Renal cortex interstitium (tissue), 11 donors: ENCODE data around the gene SLC20A1. TPM values are rescaled to one million over a fixed set of nuclear protein-coding genes. Genes with fewer than 3 reads are reported as not detected.
"Not testable (repeated sequence)": the region's sequence is repeated elsewhere in the genome, so short reads cannot be mapped to it uniquely, and the experiment has no call there.

Source experiments
- DNase-seq, 11 donors: peaks; one replicate each; pipeline ENCODE4 v3.0.0-alpha.2; 2013; ENCODE audit warnings: low read depth in 9 of 11, low spot score in 4 of 11; ENCODE audit errors: extremely low read depth in 1 of 11
- polyA plus RNA-seq, 3 donors: library from polyadenylated mRNA; unstranded; fragments of 120-200 nt; gene quantifications; one replicate each; pipeline ENCODE4 v1.2.1, GENCODE V29; 2013; ENCODE audit not compliant: insufficient read length in 3 of 3

SLC20A1 gene
- polyA plus RNA-seq, 3 donors: 40.7 to 49.8 (median 47.6) TPM

- not testable (repeated sequence) for DNase-seq
Observed at GRCh38 chr2:112667540-112667939, 21.8 kb downstream of the SLC20A1 start.

GRCh38 chr2:112669667-112670066 is 23.9 kb downstream of the SLC20A1 start:
- DNase-seq: no peak

DNA sequence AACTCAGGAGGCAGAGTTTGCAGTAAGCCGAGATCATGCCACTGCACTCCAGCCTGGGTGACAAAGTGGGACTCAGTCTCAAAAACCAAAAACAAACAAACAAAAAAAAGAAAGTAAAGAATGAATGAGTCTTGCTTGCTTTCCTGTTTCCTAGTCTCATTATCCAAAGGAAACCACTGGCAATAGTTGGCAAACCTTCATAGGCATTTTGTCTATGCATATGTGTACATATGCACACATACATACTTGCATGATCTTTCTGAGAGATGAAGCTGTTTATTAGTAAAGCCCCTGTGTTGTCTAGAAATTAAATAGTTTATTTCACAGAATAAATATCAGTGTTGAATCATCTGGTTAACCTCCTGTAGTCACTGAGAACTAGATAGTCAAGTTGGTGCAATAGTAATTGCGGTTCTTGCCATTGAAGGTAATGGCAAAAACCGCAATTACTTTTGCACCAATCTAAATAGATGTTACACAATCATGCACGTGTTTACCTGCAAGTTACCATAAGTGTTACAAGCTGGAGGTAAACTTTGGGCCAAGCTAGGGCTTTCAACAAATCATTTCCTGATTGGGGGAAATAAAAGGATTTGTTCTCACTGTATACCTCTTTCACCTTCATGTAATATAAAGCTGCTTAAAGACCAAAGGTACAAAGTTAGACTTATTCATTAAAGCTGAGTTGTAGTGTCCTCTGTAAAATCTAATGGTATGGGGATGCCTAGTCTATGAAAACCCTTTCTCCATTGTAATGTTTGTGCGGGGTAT is 24.7 kb downstream of the SLC20A1 start:
- DNase-seq: no peak

- DNase-seq: no peak
Observed at GRCh38 chr2:112671801-112672200, 26.1 kb downstream of the SLC20A1 start.

DNA sequence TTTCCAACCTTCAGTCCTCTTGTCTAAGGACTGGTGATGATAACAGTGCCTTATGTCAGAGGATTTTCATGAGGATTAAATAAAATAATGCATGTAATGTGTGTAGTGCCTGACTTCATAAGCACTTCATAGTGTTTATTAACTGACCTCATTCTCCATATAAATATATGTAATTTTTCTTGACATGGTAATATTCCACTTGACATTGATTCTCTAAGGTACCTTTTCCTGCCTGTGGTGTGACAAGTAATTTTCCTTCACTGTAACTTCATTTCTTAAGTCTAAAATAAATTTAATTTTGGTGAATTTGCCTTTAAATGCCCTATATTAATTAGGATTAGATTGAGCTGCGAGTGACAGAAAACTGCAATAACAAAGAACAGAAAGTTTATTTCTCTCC is 27.3 kb downstream of the SLC20A1 start:
- DNase-seq: no peak

DNA sequence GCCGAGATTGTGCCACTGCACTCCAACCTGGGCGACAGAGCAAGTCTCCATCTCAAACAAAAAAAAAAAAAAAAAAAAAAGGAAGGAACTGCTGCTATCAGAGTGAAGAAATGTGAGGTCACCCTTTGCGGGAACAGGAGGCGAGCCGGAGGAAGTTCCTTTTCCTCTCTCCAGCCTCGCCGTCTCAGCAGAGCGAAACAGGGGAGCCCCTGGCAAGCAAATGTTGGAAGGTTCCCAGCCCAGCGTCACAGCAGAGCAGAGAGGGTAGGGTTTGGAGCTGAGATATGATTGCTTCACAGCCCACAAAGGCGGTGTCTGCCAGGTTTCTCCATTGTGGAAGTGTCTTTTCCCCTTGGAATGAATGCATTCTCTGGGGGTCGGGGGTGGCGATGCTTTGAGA is 28.5 kb downstream of the SLC20A1 start:
- peak in 1 of 11 donors; percentile 5 for DNase-seq

GRCh38 chr2:112679484-112679883 is 33.7 kb downstream of the SLC20A1 start:
- no peak for DNase-seq

- DNase-seq: no peak
Observed at GRCh38 chr2:112680666-112681101, 34.9 kb downstream of the SLC20A1 start.

GRCh38 chr2:112682101-112682500 is 36.4 kb downstream of the SLC20A1 start:
- DNase-seq: no peak

DNA sequence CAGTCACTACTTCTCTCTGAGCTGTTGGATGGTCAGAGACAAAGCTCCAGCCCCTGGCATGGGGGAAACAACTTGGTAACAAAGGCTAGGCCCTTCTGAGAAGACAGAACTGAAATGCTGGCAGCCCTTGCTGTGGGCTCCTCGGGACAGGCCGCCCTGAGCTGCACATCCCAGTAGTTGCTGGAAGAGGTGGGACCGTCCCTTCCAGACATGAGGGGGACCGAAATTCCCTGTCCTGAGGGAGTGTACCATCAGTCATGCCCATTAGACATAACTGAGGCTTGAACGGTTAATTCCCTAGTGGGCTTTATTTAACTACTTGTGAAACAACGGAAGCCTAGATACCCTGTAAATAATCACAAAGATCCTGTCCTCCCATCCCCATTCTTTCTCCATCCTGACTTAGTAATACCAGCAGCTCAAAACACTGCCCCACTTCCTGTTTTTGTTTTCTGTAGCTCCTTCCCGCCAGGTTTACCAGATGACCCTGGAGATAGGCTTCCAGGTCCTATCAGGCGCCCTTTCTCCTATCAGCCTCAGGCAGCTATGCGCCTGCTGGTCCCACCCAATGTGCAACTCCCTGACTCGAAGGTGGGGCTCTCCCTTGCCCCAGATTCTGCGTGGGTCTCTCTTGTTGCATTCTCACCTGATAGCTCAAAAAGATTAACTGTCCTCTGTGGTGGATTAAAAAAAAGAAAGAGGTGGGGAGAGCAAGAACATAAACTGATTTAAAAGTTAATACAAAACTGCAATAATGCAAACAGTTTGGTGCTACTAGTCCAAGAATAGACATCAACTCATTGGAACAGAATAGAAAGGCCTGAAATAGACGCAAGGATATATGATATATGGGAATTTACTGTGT is 38.0 kb downstream of the SLC20A1 start:
- DNase-seq: no peak

- DNase-seq: no peak
Observed at GRCh38 chr2:112684415-112684775, 38.7 kb downstream of the SLC20A1 start.

DNA sequence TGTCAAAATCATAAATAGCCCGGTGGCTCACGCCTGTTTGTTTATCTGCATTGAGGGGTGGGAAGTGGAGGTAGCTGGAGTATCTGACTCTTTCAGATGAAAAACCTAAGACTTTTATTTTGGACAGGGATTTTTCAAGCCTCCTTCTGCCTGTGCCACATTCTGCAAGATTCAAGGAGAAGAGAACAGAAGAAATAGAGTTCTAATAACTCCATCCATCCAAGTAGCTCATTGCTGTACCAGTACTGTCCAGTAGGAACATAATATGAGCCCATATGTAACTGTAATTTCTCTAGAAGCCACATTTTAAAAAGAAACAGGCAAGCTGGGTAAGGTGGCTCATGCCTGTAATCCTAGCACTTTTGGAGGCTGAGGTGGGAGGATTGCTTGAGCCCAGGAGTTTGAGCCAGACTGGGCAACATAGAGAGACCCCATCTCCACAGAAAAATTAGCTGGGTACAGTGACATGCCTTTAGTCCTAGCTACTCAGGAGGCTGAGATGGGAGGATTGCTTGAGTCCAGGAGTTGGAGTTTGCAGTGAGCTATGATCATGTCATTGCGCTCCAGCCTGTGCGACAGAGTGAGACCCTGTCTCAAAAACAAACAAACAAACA is 39.6 kb downstream of the SLC20A1 start:
- no peak for DNase-seq

DNA sequence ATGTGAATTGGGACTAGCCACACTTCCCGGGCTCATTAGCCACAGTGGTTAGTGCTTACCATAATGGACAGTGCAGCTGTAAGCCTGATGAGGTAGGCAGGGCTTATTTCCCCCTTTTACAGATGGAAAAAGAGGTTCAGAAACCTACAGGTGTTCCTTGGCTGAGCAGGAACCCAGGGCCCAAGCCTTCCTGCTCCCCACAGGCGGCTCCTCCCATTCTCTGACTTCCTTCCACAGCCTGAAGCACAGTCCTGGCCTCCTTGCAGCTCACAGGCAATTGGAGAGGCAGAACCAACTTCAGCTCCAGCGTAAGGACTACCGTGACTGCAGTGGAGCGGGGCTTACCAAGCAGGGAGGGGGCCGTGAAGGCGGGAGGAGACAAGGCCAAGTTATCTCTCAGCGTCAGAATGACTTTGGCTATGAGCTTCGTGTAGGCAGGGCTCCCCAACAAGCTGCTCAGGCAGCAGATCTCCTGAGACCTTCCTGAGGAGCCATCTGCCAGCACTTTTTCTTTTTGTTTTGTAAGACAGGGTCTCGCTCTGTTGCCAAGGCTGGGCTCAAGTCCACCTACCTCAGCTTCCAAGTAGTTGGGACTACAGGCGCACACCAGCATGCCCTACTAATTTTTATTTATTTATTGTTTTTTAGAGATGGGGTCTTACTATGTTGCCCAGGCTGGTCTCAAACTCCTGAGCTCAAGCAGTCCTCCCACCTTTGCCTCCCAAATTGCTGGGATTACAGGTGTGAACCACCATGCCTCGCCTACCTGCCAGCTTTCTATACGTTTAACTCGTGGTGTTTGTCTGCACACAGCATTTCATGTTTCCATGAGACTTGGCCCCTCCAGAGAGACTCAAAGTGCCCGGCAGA is 40.8 kb downstream of the SLC20A1 start:
- no peak for DNase-seq

- DNase-seq: no peak
Observed at GRCh38 chr2:112687522-112687921, 41.8 kb downstream of the SLC20A1 start.

- no peak for DNase-seq
Observed at GRCh38 chr2:112688086-112688880, 42.5 kb downstream of the SLC20A1 start.

DNA sequence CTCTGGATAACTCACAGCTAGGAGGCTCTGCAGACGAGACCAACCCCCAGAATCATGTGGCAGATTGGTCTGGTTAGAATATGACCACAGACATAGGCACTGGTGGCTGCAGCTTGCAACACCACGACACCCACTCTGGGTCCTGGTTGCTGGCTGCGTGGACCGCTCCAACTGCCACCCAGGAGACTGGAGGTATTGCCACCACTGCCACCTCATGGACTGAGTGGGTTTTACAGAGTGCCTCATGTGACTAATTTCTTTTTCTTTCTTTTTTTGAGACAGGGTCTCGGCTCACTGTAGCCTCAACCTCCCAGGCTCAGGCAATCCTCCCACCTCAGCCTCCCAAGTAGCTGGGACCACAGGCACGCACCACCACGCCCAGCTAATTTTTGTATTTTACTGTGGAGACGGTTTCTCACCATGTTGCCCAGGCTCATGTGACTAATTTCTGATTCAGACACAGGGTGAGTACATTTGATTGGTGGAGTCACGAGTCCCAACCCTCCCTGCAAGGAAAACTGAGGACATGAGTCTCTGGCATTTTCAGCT is 45.2 kb downstream of the SLC20A1 start:
- DNase-seq: no peak

DNA sequence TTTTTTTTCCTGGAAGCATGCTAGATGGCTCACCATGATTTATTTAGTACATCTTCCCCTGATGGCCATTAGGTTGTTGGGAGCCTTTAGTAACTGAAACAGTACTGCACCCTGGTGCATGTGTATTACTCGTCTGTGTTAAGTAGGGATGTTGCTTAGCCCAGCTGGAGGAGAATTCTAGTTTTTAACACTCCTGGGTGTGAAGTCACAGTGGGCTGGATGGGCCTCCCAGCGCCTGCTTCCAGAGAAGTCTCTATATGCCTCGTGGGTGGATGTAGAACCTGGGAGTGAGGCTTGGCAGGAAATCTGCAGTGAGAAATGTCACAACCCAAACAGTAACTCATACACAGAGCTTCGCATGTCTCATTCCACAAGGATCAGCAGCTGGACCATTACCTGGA is 46.1 kb downstream of the SLC20A1 start:
- DNase-seq: no peak

- peak in 1 of 11 donors; percentile 43 for DNase-seq
Observed at GRCh38 chr2:112692495-112692911, 46.8 kb downstream of the SLC20A1 start.
